Measurements from ENCODE around the gene DENND1B. TPM values are rescaled to one million over a fixed set of nuclear protein-coding genes. Genes with fewer than 3 reads are reported as not detected.

Gene DENND1B
- total RNA-seq, 2 donors from 2014 or later, result 9.4 to 11.9 TPM

GRCh38 chr1:197622371-197622770, 152.9 kb downstream of the DENND1B start:
- 100% methylated on average over 1 of the region's 1 CpG; no CpG with 5 or more reads in 1 of the 2 experiments for WGBS, 2 experiments (ENCODE audit: insufficient coverage in 1 of 2, insufficient read length in 1 of 2)

DNA sequence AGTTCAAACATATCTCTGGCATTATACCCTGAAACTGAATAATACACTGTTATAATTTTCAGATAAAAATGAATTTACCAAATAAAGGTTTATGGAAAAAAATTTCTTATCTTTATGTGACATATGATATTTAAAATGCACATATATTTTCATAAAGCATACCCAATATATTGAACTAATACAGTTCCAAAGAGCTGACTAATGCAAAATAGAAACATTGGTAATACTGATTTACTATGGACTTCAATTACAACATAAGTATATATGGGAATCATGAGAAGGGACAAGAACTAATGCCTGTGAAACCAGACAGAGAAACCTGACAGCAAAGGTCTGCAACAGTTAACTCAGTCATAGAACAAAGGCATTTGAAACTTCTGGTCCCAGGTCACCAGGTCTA, 153.5 kb downstream of the DENND1B start:
- Mint-ChIP-seq H3K9me3 (no peaks in the 10 kb centered on the region), H3K36me3 (ENCODE audit: low read depth) (no peaks in the 10 kb centered on the region), H3K27ac (no peak overlapping the region), H3K27me3 (ENCODE audit: insufficient read depth) (no peaks in the 10 kb centered on the region), H3K4me3 (no peak overlapping the region), H3K4me1 (peaks cover 26% of the 10 kb centered on the region)
- TF ChIP-seq, protein P1, sequence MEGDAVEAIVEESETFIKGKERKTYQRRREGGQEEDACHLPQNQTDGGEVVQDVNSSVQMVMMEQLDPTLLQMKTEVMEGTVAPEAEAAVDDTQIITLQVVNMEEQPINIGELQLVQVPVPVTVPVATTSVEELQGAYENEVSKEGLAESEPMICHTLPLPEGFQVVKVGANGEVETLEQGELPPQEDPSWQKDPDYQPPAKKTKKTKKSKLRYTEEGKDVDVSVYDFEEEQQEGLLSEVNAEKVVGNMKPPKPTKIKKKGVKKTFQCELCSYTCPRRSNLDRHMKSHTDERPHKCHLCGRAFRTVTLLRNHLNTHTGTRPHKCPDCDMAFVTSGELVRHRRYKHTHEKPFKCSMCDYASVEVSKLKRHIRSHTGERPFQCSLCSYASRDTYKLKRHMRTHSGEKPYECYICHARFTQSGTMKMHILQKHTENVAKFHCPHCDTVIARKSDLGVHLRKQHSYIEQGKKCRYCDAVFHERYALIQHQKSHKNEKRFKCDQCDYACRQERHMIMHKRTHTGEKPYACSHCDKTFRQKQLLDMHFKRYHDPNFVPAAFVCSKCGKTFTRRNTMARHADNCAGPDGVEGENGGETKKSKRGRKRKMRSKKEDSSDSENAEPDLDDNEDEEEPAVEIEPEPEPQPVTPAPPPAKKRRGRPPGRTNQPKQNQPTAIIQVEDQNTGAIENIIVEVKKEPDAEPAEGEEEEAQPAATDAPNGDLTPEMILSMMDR (conservative IDR thresholded peaks at IDR 0.05), result no peak
- Histone ChIP-seq H3K27me3 (ENCODE audit: control insufficient read depth, insufficient read depth, low read length, poor library complexity, severe bottlenecking) (no peaks in the 10 kb centered on the region), H3K4me1 (ENCODE audit: control insufficient read depth, insufficient read depth, low read length) (peaks cover 4% of the 10 kb centered on the region), H3K27ac (ENCODE audit: low read depth, low read length) (no peak overlapping the region), H3K9ac (ENCODE audit: extremely low read depth, low read length, poor library complexity, severe bottlenecking) (no peak overlapping the region), H3K4me3 (ENCODE audit: low read length) (no peak overlapping the region), H3K36me3 (ENCODE audit: control insufficient read depth, insufficient read depth, low read length) (no peaks in the 10 kb centered on the region), H3K9me3 (ENCODE audit: control insufficient read depth, low read length) (no peaks in the 10 kb centered on the region)
- DNase-seq, result no peak

More at GRCh38 chr1:197622371-197622770, 152.9 kb downstream of the DENND1B start:
- H3K27ac Mint-ChIP-seq, result no peak overlapping the region
- no peaks in the 10 kb centered on the region for H3K27me3 Mint-ChIP-seq (ENCODE audit: insufficient read depth)
- no peaks in the 10 kb centered on the region for H3K9me3 Mint-ChIP-seq
- no peak overlapping the region for H3K9ac ChIP-seq (ENCODE audit: extremely low read depth, low read length, poor library complexity, severe bottlenecking)
- TF ChIP-seq, protein P1 (conservative IDR thresholded peaks at IDR 0.05), result no peak
- H3K4me3 ChIP-seq (ENCODE audit: low read length), result no peak overlapping the region
- no peak for DNase-seq
- no peaks in the 10 kb centered on the region for H3K9me3 ChIP-seq (ENCODE audit: control insufficient read depth, low read length)
- no peak overlapping the region for H3K27ac ChIP-seq (ENCODE audit: low read depth, low read length)
- no peaks in the 10 kb centered on the region for H3K27me3 ChIP-seq (ENCODE audit: control insufficient read depth, insufficient read depth, low read length, poor library complexity, severe bottlenecking)
- no peaks in the 10 kb centered on the region for H3K36me3 ChIP-seq (ENCODE audit: control insufficient read depth, insufficient read depth, low read length)
- H3K4me1 ChIP-seq (ENCODE audit: control insufficient read depth, insufficient read depth, low read length), result peaks cover 4% of the 10 kb centered on the region
- peaks cover 26% of the 10 kb centered on the region for H3K4me1 Mint-ChIP-seq
- H3K36me3 Mint-ChIP-seq (ENCODE audit: low read depth), result no peaks in the 10 kb centered on the region
- no peak overlapping the region for H3K4me3 Mint-ChIP-seq

DNA sequence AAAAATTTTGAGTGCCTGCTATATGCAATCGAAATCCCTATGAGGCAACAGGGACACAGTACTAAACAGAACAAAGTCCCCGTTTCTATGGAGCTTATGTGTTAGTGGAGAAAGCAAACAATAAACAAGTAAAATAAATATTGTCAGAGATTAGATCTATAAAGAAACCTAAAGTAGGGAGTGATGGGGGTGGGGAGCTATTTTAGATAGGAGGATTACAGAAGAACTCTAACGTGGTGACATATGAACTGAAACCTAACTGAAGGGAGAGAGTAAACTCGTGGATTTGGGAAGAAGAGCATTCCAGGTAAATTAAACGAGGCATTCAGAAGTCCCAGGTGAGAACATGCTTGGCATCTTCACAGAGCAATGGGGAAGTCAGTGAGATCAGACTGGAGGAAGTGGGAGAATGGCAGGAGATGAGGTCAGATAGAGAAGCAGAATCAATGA, 154.5 kb downstream of the DENND1B start:
- Histone ChIP-seq H3K27ac (ENCODE audit: low read depth, low read length) (no peak overlapping the region), H3K27me3 (ENCODE audit: control insufficient read depth, insufficient read depth, low read length, poor library complexity, severe bottlenecking) (no peaks in the 10 kb centered on the region), H3K9me3 (ENCODE audit: control insufficient read depth, low read length) (no peaks in the 10 kb centered on the region), H3K4me1 (ENCODE audit: control insufficient read depth, insufficient read depth, low read length) (peaks cover 4% of the 10 kb centered on the region), H3K36me3 (ENCODE audit: control insufficient read depth, insufficient read depth, low read length) (no peaks in the 10 kb centered on the region), H3K9ac (ENCODE audit: extremely low read depth, low read length, poor library complexity, severe bottlenecking) (no peak overlapping the region), H3K4me3 (ENCODE audit: low read length) (no peak overlapping the region)
- Mint-ChIP-seq H3K4me3 (no peak overlapping the region), H3K27ac (no peak overlapping the region), H3K4me1 (peaks cover 26% of the 10 kb centered on the region), H3K36me3 (ENCODE audit: low read depth) (no peaks in the 10 kb centered on the region), H3K27me3 (ENCODE audit: insufficient read depth) (no peaks in the 10 kb centered on the region), H3K9me3 (no peaks in the 10 kb centered on the region)
- TF ChIP-seq, protein P1 (conservative IDR thresholded peaks at IDR 0.05), result no peak
- WGBS, 2 experiments (ENCODE audit: insufficient coverage in 1 of 2, insufficient read length in 1 of 2), result 70 to 90% methylated on average over 3 to 5 of the region's 5 CpGs
- DNase-seq, result no peak

Measured in endodermal cell (in vitro differentiated cells).